ENCODE measurements around the gene TMEM255B.

The TMEM255B gene

GRCh38 chr13:113845055-113845454, 86.0 kb downstream of the TMEM255B start:
- H3K4me3 ChIP-seq (ENCODE audit: low read depth in 1 of 5, low read length in 5 of 5): no peak overlapping the region
- H3K27me3 ChIP-seq (ENCODE audit: control insufficient read depth in 5 of 5, insufficient read depth in 4 of 5, low read length in 5 of 5): peaks cover 0 to 4% (median 0%) of the 10 kb centered on the region in 5 donors
- H3K4me1 ChIP-seq (ENCODE audit: control insufficient read depth in 5 of 5, insufficient read depth in 5 of 5, low read length in 5 of 5): peaks cover 3 to 38% (median 9%) of the 10 kb centered on the region in 5 donors
- no peak overlapping the region for H3K9ac ChIP-seq (ENCODE audit: low read length in 5 of 5)
- H3K9me3 ChIP-seq (ENCODE audit: control insufficient read depth in 5 of 5, low read length in 5 of 5): no peaks in the 10 kb centered on the region
- H3K36me3 ChIP-seq (ENCODE audit: control insufficient read depth in 5 of 5, insufficient read depth in 5 of 5, low read length in 5 of 5): peaks cover 0 to 44% (median 13%) of the 10 kb centered on the region in 5 donors
- no peak overlapping the region for H3K27ac ChIP-seq (ENCODE audit: low read depth, low read length)

- Histone ChIP-seq H3K4me1 (ENCODE audit: control insufficient read depth in 5 of 5, insufficient read depth in 5 of 5, low read length in 5 of 5) (peaks cover 0 to 31% (median 3%) of the 10 kb centered on the region in 5 donors), H3K9me3 (ENCODE audit: control insufficient read depth in 5 of 5, low read length in 5 of 5) (no peaks in the 10 kb centered on the region), H3K27me3 (ENCODE audit: control insufficient read depth in 5 of 5, insufficient read depth in 4 of 5, low read length in 5 of 5) (peaks cover 0 to 4% (median 0%) of the 10 kb centered on the region in 5 donors), H3K9ac (ENCODE audit: low read length in 5 of 5) (no peak overlapping the region), H3K27ac (ENCODE audit: low read depth, low read length) (no peak overlapping the region), H3K36me3 (ENCODE audit: control insufficient read depth in 5 of 5, insufficient read depth in 5 of 5, low read length in 5 of 5) (peaks cover 0 to 48% (median 13%) of the 10 kb centered on the region in 5 donors), H3K4me3 (ENCODE audit: low read depth in 1 of 5, low read length in 5 of 5) (no peak overlapping the region)
These were observed 87.0 kb downstream of the TMEM255B start for GRCh38 chr13:113845723-113846635.

- Histone ChIP-seq H3K27ac (ENCODE audit: low read depth, low read length) (no peak overlapping the region), H3K4me1 (ENCODE audit: control insufficient read depth in 5 of 5, insufficient read depth in 5 of 5, low read length in 5 of 5) (peaks cover 0 to 27% (median 3%) of the 10 kb centered on the region in 5 donors), H3K4me3 (ENCODE audit: low read depth in 1 of 5, low read length in 5 of 5) (no peak overlapping the region)
These were observed 87.8 kb downstream of the TMEM255B start for GRCh38 chr13:113846636-113847318.

GRCh38 chr13:113848020-113848419, 89.0 kb downstream of the TMEM255B start:
- Histone ChIP-seq H3K36me3 (ENCODE audit: control insufficient read depth in 5 of 5, insufficient read depth in 5 of 5, low read length in 5 of 5) (peaks cover 0 to 44% (median 13%) of the 10 kb centered on the region in 5 donors), H3K27ac (ENCODE audit: low read depth, low read length) (no peak overlapping the region), H3K4me1 (ENCODE audit: control insufficient read depth in 5 of 5, insufficient read depth in 5 of 5, low read length in 5 of 5) (peaks cover 4 to 36% (median 8%) of the 10 kb centered on the region in 5 donors)

More at GRCh38 chr13:113846636-113847318, 87.8 kb downstream of the TMEM255B start:
- H3K9me3 ChIP-seq (ENCODE audit: control insufficient read depth in 5 of 5, low read length in 5 of 5): no peaks in the 10 kb centered on the region
- no peaks in the 10 kb centered on the region for H3K27me3 ChIP-seq (ENCODE audit: control insufficient read depth in 5 of 5, insufficient read depth in 4 of 5, low read length in 5 of 5)
- H3K36me3 ChIP-seq (ENCODE audit: control insufficient read depth in 5 of 5, insufficient read depth in 5 of 5, low read length in 5 of 5): peaks cover 0 to 48% (median 13%) of the 10 kb centered on the region in 5 donors
- no peak overlapping the region for H3K9ac ChIP-seq (ENCODE audit: low read length in 5 of 5)

GRCh38 chr13:113848431-113849260, 89.6 kb downstream of the TMEM255B start:
- Histone ChIP-seq H3K27ac (ENCODE audit: low read depth, low read length) (no peak overlapping the region), H3K9me3 (ENCODE audit: control insufficient read depth in 5 of 5, low read length in 5 of 5) (no peaks in the 10 kb centered on the region), H3K36me3 (ENCODE audit: control insufficient read depth in 5 of 5, insufficient read depth in 5 of 5, low read length in 5 of 5) (peaks cover 0 to 38% (median 13%) of the 10 kb centered on the region in 5 donors), H3K4me3 (ENCODE audit: low read depth in 1 of 5, low read length in 5 of 5) (no peak overlapping the region), H3K27me3 (ENCODE audit: control insufficient read depth in 5 of 5, insufficient read depth in 4 of 5, low read length in 5 of 5) (no peaks in the 10 kb centered on the region), H3K9ac (ENCODE audit: low read length in 5 of 5) (no peak overlapping the region), H3K4me1 (ENCODE audit: control insufficient read depth in 5 of 5, insufficient read depth in 5 of 5, low read length in 5 of 5) (peaks cover 11 to 42% (median 15%) of the 10 kb centered on the region in 5 donors)

More at GRCh38 chr13:113848020-113848419, 89.0 kb downstream of the TMEM255B start:
- Histone ChIP-seq H3K4me3 (ENCODE audit: low read depth in 1 of 5, low read length in 5 of 5) (no peak overlapping the region), H3K9me3 (ENCODE audit: control insufficient read depth in 5 of 5, low read length in 5 of 5) (no peaks in the 10 kb centered on the region), H3K27me3 (ENCODE audit: control insufficient read depth in 5 of 5, insufficient read depth in 4 of 5, low read length in 5 of 5) (no peaks in the 10 kb centered on the region), H3K9ac (ENCODE audit: low read length in 5 of 5) (no peak overlapping the region)

- Histone ChIP-seq H3K27me3 (ENCODE audit: control insufficient read depth in 5 of 5, insufficient read depth in 4 of 5, low read length in 5 of 5) (no peaks in the 10 kb centered on the region), H3K9me3 (ENCODE audit: control insufficient read depth in 5 of 5, low read length in 5 of 5) (no peaks in the 10 kb centered on the region), H3K4me1 (ENCODE audit: control insufficient read depth in 5 of 5, insufficient read depth in 5 of 5, low read length in 5 of 5) (peaks cover 15 to 43% (median 24%) of the 10 kb centered on the region in 5 donors), H3K27ac (ENCODE audit: low read depth, low read length) (no peak overlapping the region), H3K9ac (ENCODE audit: low read length in 5 of 5) (no peak overlapping the region), H3K36me3 (ENCODE audit: control insufficient read depth in 5 of 5, insufficient read depth in 5 of 5, low read length in 5 of 5) (peaks cover 0 to 30% (median 13%) of the 10 kb centered on the region in 5 donors), H3K4me3 (ENCODE audit: low read depth in 1 of 5, low read length in 5 of 5) (no peak overlapping the region)
These were observed 90.5 kb downstream of the TMEM255B start for GRCh38 chr13:113849546-113849945.

- Histone ChIP-seq H3K9ac (ENCODE audit: low read length in 5 of 5) (no peak overlapping the region), H3K9me3 (ENCODE audit: control insufficient read depth in 5 of 5, low read length in 5 of 5) (no peaks in the 10 kb centered on the region), H3K4me3 (ENCODE audit: low read depth in 1 of 5, low read length in 5 of 5) (no peak overlapping the region), H3K36me3 (ENCODE audit: control insufficient read depth in 5 of 5, insufficient read depth in 5 of 5, low read length in 5 of 5) (peaks cover 0 to 24% (median 13%) of the 10 kb centered on the region in 5 donors), H3K27ac (ENCODE audit: low read depth, low read length) (no peak overlapping the region), H3K27me3 (ENCODE audit: control insufficient read depth in 5 of 5, insufficient read depth in 4 of 5, low read length in 5 of 5) (no peaks in the 10 kb centered on the region), H3K4me1 (ENCODE audit: control insufficient read depth in 5 of 5, insufficient read depth in 5 of 5, low read length in 5 of 5) (peaks cover 21 to 43% (median 30%) of the 10 kb centered on the region in 5 donors)
These were observed 91.1 kb downstream of the TMEM255B start for GRCh38 chr13:113849981-113850721.

- Histone ChIP-seq H3K27ac (ENCODE audit: low read depth, low read length) (no peak overlapping the region), H3K9ac (ENCODE audit: low read length in 5 of 5) (no peak overlapping the region), H3K4me1 (ENCODE audit: control insufficient read depth in 5 of 5, insufficient read depth in 5 of 5, low read length in 5 of 5) (peaks cover 21 to 50% (median 37%) of the 10 kb centered on the region in 5 donors), H3K9me3 (ENCODE audit: control insufficient read depth in 5 of 5, low read length in 5 of 5) (no peaks in the 10 kb centered on the region), H3K4me3 (ENCODE audit: low read depth in 1 of 5, low read length in 5 of 5) (no peak overlapping the region), H3K27me3 (ENCODE audit: control insufficient read depth in 5 of 5, insufficient read depth in 4 of 5, low read length in 5 of 5) (no peaks in the 10 kb centered on the region), H3K36me3 (ENCODE audit: control insufficient read depth in 5 of 5, insufficient read depth in 5 of 5, low read length in 5 of 5) (peaks cover 0 to 19% (median 10%) of the 10 kb centered on the region in 5 donors)
These were observed 91.9 kb downstream of the TMEM255B start for GRCh38 chr13:113850722-113851479.

Data from subcutaneous abdominal adipose tissue (tissue), 5 donors.